Lung (tissue), 12 donors: Measurements from ENCODE around the gene KLF2. TPM values are rescaled to one million over a fixed set of nuclear protein-coding genes. Genes with fewer than 3 reads are reported as not detected.

ENCODE experiments used
- ATAC-seq: fragments of 200-7000 bp; cut with Tn5 transposase; one replicate; pipeline ENCODE4 v1.9.1; 2020; ENCODE audit warnings: moderate number of reproducible peaks; ENCODE audit not compliant: insufficient read depth, low FRiP score
- DNase-seq, 3 donors: peaks; one replicate each; pipeline ENCODE4 v3.0.0-alpha.2; 2013 to 2017
- H3K27ac ChIP-seq, 2 donors: one replicate each; pipeline ENCODE4 v1.5.1; 2013; ENCODE audit warnings: mild to moderate bottlenecking in 2 of 2, moderate library complexity in 2 of 2, control low read depth in 1 of 2, inconsistent platforms in 1 of 2, low read depth in 1 of 2, low read length in 1 of 2
- H3K27me3 ChIP-seq, 3 donors: one replicate each; pipeline ENCODE4 v1.5.1; 2013; ENCODE audit warnings: low read length in 2 of 3; ENCODE audit not compliant: control insufficient read depth in 3 of 3, insufficient read depth in 3 of 3
- H3K36me3 ChIP-seq, 4 donors: one replicate each; pipeline ENCODE4 v1.5.1; 2013; ENCODE audit warnings: low read length in 4 of 4, mild to moderate bottlenecking in 1 of 4, moderate library complexity in 1 of 4; ENCODE audit not compliant: control insufficient read depth in 4 of 4, insufficient read depth in 4 of 4
- H3K4me1 ChIP-seq, 5 donors: one replicate each; pipeline ENCODE4 v1.5.1; 2013; ENCODE audit warnings: low read length in 5 of 5, mild to moderate bottlenecking in 2 of 5, moderate library complexity in 1 of 5; ENCODE audit not compliant: control insufficient read depth in 5 of 5, insufficient read depth in 5 of 5
- H3K4me3 ChIP-seq: one replicate; pipeline ENCODE4 v1.5.1; 2013; ENCODE audit warnings: mild to moderate bottlenecking, control low read depth, moderate library complexity
- H3K9ac ChIP-seq, 2 donors: one replicate each; pipeline ENCODE4 v1.5.1; 2013; ENCODE audit warnings: low read length in 2 of 2, control low read depth in 1 of 2; ENCODE audit not compliant: insufficient read depth in 1 of 2
- H3K9me3 ChIP-seq, 4 donors: one replicate each; pipeline ENCODE4 v1.5.1; 2013; ENCODE audit warnings: low read length in 3 of 4, mild to moderate bottlenecking in 1 of 4, moderate library complexity in 1 of 4; ENCODE audit not compliant: control insufficient read depth in 4 of 4, insufficient read depth in 3 of 4
- WGBS, 2 donors: extraction: QIAGEN DNeasy Blood & Tissue Kit; methylation state at CpG; one replicate each; pipeline ENCODE4 v1.1.7; 2013; 5-methylcytosine and 5-hydroxymethylcytosine counted together
- polyA plus RNA-seq, 2 donors: library from polyadenylated mRNA; stranded (reverse); fragments of 200-250 nt; gene quantifications; one replicate each; pipeline ENCODE4 v1.2.1, GENCODE V29; 2013
- total RNA-seq, 2 donors: library from RNA; depleted of rRNA in 1 of 2; stranded (reverse); fragments of >200 nt in 1 of 2; gene quantifications; one replicate each; pipeline ENCODE4 v1.2.1, GENCODE V29; 2014 to 2021
- TF ChIP-seq, protein P1 (sequence below): IDR thresholded peaks from 2 replicates; pipeline ENCODE4 v1.5.1; 2012; ENCODE audit warnings: mild to moderate bottlenecking; ENCODE audit errors: control extremely low read depth, extremely low read depth
- donor health status: control.
- donor health status: control.
- donor health status: Bipolar disorder and iron deficiency.
- donor health status: healthy.
- donor health status: DM: yes; HTN: yes; CAD: no.

Gene KLF2
- total and polyA plus RNA-seq, 4 donors = 7.7 to 121 (median 68.3) TPM

DNA sequence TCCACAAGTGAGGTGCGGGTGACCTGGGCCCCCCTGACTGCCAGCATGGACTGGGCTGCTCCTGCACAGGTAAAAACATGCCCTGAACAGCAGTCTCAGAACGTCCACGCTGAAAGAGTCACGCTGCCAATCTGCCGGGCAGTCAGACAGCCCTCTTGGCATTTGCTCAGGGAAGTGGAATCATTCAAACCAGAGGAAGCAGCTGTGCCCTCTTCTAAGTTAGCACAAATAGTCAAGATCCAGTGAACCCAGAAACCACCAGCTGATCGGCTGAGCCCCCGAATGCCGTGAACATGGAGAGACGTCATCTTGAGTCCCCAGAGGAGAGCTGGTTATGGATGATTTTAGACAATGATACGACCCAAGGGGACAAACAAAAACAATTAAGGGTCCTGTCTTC, 34.4 kb downstream of the KLF2 start:
- ATAC-seq = no peak
- no peak for DNase-seq
- H3K4me3 ChIP-seq = no peak overlapping the region
- no peak overlapping the region for H3K27ac ChIP-seq
- peaks cover 0 to 18% (median 5%) of the 10 kb centered on the region in 5 donors for H3K4me1 ChIP-seq
- TF ChIP-seq, protein P1, sequence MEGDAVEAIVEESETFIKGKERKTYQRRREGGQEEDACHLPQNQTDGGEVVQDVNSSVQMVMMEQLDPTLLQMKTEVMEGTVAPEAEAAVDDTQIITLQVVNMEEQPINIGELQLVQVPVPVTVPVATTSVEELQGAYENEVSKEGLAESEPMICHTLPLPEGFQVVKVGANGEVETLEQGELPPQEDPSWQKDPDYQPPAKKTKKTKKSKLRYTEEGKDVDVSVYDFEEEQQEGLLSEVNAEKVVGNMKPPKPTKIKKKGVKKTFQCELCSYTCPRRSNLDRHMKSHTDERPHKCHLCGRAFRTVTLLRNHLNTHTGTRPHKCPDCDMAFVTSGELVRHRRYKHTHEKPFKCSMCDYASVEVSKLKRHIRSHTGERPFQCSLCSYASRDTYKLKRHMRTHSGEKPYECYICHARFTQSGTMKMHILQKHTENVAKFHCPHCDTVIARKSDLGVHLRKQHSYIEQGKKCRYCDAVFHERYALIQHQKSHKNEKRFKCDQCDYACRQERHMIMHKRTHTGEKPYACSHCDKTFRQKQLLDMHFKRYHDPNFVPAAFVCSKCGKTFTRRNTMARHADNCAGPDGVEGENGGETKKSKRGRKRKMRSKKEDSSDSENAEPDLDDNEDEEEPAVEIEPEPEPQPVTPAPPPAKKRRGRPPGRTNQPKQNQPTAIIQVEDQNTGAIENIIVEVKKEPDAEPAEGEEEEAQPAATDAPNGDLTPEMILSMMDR = no peak
- 38 to 53% methylated on average over 10 of the region's 10 CpGs for WGBS, 2 donors
- H3K36me3 ChIP-seq = peaks cover 0 to 14% (median 6%) of the 10 kb centered on the region in 4 donors
- H3K9me3 ChIP-seq = no peaks in the 10 kb centered on the region
- no peaks in the 10 kb centered on the region for H3K27me3 ChIP-seq
- H3K9ac ChIP-seq = no peak overlapping the region

DNA sequence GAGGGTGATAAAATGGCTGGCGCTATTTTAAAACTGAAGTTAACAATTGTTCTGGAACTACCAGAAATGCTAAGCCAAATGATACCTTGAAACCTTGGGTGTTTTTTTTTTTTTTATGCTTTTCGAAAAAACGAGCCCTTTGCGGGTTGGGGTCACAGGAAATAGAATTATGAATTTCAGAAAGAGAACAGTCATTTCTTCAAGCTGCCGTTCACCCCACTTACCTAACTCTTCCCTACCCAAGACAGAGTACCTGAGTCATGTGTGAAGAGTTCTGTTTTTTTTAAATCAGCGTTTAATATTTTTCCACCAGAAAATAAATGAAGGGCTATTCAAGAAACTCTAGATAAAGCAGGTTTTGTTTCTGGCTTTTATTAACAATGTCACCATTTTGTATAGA, 35.3 kb downstream of the KLF2 start:
- H3K4me3 ChIP-seq = no peak overlapping the region
- H3K9ac ChIP-seq = no peak overlapping the region
- H3K9me3 ChIP-seq = no peaks in the 10 kb centered on the region
- TF ChIP-seq, protein P1 = no peak
- H3K36me3 ChIP-seq = peaks cover 0 to 14% (median 7%) of the 10 kb centered on the region in 4 donors
- H3K27me3 ChIP-seq = no peaks in the 10 kb centered on the region
- H3K4me1 ChIP-seq = peaks cover 0 to 18% (median 5%) of the 10 kb centered on the region in 5 donors
- H3K27ac ChIP-seq = no peak overlapping the region
- WGBS, 2 donors = 89 to 91% methylated on average over 6 of the region's 6 CpGs
- DNase-seq = no peak
- ATAC-seq = no peak

DNA sequence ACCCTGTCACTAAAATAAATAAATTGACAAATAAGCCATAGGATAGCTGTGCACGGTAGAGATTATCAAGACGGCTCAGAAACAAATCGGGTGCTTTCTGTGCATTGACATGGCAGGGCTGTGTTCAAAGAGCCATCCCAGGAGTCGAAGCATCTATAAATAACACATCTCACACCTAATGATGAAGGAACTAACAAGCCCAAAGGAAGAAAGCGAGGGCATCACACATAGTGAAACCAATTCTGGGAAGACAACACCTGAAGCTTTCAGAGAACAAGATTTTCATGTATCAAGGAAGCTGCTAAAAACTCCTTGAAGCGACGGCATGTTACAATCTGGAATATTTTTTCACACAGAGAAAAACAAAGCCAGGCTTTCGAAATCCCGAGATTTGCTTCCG, 36.1 kb downstream of the KLF2 start:
- Histone ChIP-seq H3K9me3 (no peaks in the 10 kb centered on the region), H3K27me3 (no peaks in the 10 kb centered on the region), H3K4me3 (no peak overlapping the region), H3K4me1 (peaks cover 0 to 13% (median 5%) of the 10 kb centered on the region in 5 donors), H3K27ac (no peak overlapping the region), H3K9ac (no peak overlapping the region), H3K36me3 (peaks cover 0 to 14% (median 7%) of the 10 kb centered on the region in 4 donors)
- 66 to 83% methylated on average over 10 of the region's 10 CpGs for WGBS, 2 donors
- ATAC-seq (no peak), DNase-seq (peak in 1 of 3 donors; percentile 46)
- TF ChIP-seq, protein P1 = no peak

DNA sequence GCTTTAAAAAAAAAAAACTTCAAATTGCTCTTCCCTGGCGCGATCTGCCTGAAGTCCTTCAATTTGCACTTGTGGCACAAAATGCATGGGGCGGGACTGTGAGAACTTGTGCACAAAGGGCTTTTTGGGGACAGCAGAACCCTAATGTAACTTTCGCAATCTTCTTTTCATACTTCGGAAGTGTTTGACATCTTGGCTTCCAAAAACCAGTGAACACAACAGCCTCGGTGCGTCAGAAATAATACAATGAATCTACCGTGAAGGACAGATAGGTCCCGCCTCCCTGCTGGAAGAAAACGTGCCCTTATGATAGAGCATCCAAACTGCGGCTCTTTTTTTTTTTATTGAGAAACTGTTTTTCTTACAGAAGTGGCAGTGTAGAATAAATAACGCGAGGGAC, 36.6 kb downstream of the KLF2 start:
- peaks cover 0 to 14% (median 7%) of the 10 kb centered on the region in 4 donors for H3K36me3 ChIP-seq
- 52 to 62% methylated on average over 13 of the region's 13 CpGs for WGBS, 2 donors
- no peaks in the 10 kb centered on the region for H3K9me3 ChIP-seq
- TF ChIP-seq, protein P1 = no peak
- H3K4me1 ChIP-seq = peaks cover 0 to 12% (median 5%) of the 10 kb centered on the region in 5 donors
- no peak for ATAC-seq
- H3K9ac ChIP-seq = no peak overlapping the region
- no peak overlapping the region for H3K27ac ChIP-seq
- no peak overlapping the region for H3K4me3 ChIP-seq
- peak in 2 of 3 donors; percentile 44 to 72 for DNase-seq
- no peaks in the 10 kb centered on the region for H3K27me3 ChIP-seq
